Stimulated activated CD4-positive, alpha-beta T cell treated with anti-CD3 and anti-CD28 coated beads, Interleukin-1b, Interleukin-23, amount 100 ng/mL, for 4 hours (primary cell): Measurements from ENCODE around the gene GABRB2.
"Not testable (repeated sequence)": the region's sequence is repeated elsewhere in the genome, so short reads cannot be mapped to it uniquely, and the experiment has no call there.

Experiments used
- DNase-seq, 2 donors: peaks; one replicate each; pipeline ENCODE4 v3.0.0-alpha.2; 2020; ENCODE audit warnings: low read depth in 2 of 2

Gene GABRB2

DNA sequence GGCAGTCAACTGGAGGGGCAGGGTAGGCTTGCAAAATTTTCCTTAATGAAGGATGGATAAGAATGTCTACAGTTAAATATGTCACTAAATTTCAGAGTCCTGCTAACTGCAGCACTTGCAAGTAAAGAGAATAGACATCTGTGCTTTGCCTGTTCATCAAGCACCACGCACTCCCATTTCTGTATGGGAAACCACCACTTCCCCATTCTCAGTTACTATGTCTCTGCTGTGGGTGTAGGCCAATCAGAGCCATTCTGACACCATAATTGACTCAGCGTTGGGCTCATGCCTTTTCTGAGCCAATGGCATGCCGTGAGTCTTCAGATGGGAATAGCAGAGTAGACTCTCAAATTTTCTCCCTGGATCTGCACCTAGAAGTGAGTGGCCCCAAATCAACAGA, 247.5 kb downstream of the GABRB2 start:
- DNase-seq: no peak

DNA sequence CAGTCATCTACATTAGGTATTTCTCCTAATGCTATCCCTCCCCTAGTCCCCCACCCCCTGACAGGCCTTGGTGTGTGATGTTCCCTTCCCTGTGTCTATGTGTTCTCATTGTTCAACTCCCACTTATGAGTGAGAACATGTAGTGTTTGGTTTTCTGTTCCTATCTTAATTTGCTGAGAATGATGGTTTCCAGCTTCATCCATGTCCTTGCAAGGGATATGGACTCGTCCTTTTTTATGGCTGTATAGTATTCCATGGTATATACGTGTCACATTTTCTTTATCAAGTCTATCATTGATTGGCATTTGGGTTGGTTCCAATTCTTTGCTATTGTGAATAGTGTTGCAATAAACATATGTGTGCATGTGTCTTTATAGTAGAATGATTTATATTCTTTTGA, 249.1 kb downstream of the GABRB2 start:
- not testable (repeated sequence) for DNase-seq

DNA sequence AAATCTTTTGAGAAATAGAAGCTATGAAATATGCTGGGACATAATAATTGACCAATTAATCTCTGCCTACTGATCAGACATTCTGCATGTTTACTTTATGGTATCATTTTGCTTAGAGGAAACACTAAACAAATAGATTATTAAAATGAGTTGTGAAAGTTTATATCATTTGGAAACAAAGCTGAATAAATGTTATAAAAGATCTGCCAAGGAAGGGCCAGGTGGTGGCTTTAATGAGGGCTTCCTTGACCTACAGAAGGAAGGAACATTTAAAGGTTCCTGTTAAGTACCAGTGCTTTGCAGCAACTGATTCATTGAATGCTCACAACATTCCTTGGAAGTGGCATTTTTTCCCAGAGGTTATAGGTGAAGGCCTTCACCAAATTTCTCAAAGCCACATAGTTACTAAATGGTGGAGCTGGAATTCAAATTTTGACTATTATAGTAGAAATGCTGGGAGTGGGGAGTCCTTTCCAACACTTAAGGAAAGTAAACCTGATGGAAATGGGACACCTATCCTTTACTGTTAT, 250.7 kb downstream of the GABRB2 start:
- DNase-seq: no peak

DNA sequence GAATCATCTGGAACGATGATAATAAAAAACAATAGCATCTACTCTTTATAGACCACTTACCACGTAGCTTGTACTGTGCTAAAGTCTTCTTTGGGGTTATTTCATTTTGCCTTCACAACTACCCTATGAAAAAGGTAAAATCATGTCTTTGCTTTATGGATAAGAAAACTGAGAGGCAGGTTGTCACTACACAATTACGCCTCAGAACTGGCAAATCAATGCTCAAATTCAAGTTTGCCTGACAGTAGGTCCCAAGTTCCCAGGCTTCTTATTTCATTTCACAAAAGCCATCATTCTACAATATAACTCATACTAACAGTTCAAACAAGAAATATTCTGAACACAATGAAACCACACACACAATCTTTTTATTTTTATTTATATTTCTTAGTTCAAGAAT, 258.5 kb downstream of the GABRB2 start:
- no peak for DNase-seq

DNA sequence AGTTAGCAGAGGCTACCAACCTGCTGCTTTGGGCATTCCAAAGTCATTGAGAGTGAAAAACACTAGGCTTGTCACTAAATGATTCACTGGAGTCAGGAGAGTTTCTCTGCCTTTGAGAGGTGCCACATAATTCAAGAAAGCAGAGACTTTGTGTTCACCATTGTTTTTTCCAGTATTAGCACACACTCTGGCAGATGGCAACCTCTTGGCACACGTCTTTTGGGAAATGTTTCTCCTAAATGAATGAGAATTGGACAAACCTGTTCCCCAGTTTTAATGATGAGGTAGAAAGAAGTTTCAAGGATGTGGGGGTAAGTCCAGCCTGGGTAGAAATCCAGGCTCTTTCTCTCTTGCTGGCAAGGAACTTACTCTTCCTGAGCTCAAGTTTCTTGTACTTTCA, 259.1 kb downstream of the GABRB2 start:
- DNase-seq: no peak

DNA sequence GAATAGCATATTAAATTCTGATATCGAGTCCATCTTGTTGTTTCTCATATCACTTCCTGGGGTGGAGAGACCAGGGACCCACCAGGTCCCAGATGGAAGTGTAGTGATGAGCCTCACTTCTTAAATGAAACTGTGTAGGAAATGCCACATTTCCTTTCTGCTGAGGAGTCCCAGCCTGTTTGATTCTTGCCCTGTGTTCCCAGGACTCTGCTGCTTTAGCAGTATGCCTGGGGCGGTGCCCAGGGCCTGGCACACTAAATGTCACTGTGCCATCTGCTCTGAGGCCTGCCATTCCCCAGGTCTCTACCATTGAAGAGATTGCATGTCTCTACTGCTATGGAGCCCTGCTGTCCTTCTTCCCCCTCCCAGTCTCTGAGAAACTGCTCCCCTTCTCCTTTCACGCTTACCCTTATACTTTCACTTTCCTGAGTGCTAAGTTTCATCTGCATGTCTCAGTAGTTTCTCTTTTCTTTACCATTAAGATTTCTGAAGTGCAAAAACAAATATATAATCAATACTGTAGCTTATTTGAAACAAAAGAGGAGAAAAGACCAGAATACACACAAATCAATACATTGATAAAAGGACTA, 260.4 kb downstream of the GABRB2 start:
- DNase-seq: no peak

DNA sequence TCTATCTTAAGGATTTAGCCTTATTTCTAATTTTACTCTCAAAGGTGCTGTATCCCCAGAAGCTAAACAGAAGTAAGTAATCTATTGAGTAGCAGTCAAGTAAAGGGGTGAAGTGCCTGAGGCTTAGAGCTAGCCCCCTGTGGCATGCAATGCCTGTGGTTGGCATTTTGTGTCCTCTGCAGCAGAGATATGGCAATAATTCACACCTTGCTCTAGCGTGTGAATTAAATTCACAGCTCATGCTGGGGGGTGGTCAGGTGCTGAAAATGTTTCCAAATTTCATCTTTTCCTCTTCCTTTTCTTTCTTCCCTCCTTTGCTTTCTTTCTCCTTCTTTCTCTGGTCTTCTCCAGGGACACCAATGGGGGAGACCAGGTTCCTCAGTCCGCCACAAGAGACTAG, 262.1 kb downstream of the GABRB2 start:
- no peak for DNase-seq

DNA sequence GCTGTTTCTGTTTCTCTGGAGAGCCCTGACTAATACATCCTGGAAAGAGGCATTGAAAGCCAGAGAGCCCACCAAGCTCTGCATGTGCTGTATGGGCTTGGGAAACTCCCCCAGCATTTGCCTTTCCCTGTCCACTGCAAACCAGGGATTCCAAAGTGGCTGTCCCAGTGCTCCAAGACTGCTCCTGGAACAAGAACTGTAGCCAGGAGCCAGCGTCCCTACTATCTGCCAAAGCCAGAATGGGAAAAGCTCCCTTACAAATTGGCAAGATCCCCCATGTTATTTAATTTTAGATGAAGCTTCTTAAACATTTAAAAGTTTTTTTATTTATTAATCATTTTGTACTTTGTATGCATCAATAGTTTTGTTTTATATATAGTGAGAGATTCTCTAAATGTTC, 263.2 kb downstream of the GABRB2 start:
- no peak for DNase-seq

DNA sequence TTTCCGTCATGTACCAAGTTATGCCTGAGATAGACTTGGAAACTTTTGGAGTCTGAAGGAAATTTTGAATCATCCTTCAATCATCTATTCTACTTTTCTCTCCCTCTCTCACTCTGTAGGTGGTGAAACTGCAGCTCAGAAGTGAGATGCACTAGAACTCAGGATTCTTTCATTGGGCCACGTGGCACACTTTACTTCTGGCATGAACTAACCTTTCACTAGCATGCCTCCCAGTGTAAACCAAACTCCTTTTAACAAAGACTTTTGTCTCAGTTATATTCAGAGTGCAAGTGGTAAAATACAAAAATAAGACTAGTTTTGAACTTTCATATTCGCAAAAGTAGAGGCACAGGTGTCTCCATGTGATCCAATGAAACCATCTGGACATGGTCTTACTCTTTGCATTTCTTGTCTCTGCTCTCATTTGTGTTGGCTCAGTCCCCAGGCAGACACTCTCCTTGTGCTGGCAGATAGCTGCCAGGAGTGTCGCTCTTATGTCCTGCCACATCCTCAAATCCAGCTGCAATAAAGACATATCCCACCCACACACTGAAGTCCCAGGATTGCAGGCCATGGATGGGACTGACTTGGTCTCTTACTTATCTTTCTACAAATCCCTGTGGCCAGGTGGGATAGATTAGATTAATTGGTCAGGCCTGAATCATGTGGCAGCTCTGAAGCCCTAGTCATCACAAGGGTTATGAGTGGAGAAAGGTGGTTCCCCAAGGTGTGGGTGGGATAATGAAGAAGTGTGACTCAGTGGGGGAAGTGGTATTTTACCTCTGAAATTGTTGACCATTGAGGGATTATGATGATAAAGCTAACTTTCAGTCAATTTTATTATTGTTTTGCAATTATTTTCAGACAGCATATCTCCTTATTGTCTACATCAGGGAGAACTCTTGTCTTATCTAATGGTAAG, 267.5 kb downstream of the GABRB2 start:
- no peak for DNase-seq

DNA sequence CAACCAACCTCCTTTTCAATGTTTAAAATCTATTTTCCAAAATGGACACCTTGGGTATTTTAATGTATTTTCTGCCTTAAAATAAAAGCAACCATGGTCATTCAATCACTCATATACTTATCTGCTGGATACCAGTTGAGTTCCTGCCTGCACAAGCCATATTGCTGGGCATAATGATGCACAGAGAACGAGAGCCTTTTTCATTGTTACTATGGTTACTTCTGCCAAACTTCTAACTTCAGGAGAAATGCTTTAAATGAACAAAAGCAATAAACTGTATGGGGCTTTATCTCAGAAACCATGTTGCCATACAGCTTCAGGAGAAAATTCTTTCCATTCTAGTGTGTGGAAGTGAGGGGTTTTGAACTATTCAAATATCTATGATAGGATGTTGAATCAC, 269.5 kb downstream of the GABRB2 start:
- no peak for DNase-seq

DNA sequence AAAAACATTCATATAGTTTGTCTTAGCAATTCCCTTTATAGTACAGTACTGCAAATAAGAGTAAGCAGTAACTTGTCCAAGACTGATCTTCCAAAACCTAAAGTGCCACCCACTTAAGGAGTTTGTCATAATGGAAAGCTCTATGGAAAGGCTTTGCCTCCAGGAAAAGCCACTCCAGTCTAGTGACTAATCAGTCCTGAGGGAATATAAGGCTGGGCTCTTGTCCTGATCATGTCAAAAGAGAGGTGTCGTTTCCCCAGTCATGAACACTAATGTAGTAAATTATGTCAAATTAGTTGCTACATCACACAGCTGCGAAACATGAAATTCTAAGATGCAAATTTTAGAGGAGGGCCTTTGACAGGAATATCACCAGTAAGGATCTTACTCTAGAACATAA, 271.6 kb downstream of the GABRB2 start:
- DNase-seq: no peak

DNA sequence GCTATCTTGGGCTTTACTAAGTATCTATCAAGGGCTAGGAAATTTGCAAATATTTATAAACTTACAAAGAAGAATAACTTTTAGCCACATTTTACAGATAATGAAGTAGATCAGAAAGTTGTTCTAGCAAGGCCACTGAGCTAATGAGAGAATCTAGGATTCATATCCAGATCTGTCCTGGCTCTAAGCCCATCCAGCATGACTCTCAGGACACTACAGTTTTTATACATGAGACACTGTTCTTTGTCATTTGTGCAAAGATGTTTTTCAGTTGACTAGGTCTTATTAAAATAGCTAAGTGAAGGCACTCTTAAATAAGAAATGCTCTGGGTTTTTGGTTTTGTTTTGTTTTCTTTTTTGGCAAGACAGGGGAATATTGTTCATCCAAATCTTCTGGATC, 273.1 kb downstream of the GABRB2 start:
- no peak for DNase-seq

DNA sequence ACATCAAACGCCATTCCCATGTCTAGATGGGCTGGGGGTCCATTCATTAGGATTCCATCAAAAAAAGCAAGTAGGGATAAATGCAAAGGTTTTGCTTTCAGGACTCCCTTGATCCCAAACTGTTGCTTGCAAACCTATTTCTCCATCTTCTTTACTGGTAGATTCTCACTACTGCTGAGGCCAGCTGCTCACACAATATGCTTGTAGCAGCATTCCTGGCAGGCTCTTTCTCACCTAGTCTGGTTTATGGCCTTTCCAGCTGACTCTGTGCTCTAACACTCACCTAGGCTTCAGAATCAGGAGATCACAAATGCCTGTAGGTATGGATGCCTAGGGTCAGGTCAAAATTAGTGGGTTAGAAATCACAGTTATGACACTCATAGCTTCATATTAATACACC, 274.7 kb downstream of the GABRB2 start:
- no peak for DNase-seq

DNA sequence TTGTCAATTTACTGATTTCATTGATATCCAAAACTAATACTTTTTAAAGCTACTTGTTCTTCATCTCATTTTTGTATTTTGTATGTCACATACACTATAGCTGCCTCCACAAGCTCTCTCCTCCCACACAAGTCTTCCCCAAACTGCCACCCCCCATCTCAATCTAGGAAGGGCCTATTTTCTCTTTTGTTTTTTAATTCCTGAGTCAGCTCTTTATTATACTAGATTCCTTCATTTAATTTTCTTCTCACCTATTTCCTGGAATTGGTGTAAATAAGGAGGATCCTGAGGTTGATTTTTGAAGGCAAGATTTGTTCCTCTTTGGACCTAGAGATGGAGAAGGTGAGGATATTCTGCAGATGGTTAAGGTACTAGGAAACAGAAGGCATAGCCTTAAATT, 277.4 kb downstream of the GABRB2 start:
- DNase-seq: no peak

DNA sequence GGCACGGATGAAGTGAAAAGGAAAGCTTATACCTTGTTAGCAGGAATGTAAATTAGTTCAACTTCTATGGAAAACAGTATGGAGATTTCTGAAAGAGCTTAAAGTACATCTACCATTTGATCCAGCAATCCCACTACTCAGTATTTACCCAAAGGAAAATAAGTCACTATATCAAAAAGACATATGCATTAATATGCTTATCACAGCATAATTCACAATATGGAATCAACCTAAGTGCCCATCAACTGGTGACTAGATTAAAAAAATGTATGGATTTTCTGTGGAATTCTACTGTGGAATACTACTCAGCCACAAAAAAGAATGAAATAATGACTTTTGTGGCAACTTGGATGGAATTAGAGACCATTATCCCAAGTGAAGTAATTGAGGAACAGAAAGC, 279.6 kb downstream of the GABRB2 start:
- no peak for DNase-seq

DNA sequence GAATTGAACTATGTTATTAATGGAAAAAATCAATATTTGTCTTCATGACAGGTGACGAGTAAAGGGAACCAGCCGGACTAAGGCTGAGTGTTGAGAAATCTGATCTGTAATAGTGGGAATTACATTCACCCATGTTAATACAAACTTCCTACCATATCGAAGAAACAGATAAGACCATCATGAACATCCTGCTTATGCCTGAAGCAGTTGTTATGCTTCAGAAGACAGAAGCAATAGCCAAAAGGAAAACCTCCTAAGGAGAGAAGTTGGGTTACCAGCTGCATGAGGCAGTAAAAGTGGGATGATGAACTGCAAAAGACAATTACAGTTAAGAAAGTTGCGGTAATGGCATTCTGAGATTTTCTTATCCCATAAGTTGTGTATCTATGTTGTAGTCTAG, 281.5 kb downstream of the GABRB2 start:
- no peak for DNase-seq

DNA sequence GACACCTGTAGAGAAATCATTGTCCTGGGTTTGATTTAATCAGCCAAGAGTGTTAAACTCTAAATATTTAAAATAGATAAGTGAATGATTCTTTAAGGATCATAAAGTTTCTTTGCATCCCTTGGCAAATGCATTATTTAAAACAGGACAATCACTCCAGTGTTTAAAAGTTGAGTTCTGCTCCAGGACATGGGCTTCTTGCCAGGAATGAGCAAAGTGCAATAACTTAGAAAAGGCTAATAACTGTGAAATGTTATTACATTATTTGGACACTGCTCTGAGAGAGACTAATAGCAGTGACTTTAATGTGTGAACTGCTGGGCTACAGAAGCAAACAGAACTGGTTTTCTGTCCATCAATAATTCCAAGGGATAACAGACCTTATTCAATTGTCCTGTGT, 283.3 kb downstream of the GABRB2 start:
- DNase-seq: no peak

DNA sequence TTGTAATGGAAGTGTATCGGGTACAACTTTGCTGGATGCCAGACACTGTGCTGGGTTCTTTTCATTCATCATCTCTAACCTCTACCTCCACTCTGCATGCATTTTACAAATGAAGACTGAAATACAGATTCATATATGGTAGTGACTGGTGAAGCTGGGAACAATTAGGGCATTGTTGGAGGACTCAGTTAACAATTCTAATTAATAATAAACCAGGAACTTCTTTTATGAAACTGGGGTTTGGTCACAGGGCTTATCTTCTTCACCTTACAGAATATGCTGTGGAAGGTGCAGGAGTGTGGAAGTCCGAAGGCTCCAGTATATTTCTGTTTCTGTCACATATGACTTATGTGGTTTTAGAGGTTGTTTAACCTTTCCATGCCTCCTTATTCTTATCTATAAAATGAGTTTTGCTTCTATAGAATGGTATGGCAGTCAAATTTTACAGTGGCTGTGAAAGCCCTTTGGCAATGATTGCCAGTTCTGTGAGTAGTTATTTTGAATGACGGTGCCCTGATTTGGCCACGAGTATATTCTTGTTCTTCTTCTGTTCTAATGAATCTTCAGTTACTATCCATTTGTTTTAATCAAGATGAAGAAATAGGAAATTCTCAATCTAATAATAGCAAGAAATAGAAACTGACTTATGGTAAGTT, 284.7 kb downstream of the GABRB2 start:
- DNase-seq: no peak

DNA sequence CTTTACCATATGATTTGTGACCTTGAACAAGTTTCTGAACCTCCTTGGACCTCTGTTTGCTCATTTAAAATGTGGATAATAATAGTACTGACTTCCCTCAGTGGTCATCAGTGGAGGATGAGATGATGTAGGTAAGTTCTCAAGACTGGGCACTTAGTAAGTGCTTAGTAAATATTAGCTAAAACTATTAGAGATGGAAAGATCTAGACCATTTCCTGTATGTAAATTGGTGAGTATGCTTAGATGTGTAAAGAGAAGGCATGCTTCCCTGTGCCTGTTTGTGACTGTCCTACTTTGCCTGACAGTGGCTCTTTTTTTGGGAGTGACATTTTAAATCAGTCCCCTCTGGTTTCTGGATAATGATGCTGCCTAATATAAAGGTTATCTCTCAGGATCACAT, 288.1 kb downstream of the GABRB2 start:
- no peak for DNase-seq

DNA sequence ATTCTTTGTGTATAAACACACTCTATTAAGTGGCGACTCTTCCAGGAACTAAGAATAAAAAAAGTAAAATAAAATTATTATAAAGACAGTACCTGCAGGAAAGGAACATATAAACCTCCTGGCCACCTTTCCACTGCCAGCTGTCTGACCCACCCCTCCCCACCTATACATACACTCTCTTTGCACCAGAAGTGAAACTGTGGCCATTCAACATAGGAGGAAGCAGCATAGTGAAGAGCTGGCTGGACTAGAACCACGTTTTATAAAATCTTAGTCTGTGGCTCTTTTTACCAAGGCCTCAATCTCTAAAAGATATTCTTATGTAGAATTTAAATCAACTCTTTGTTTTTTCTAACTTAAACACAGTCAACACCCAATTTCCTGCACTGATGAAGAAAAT, 289.6 kb downstream of the GABRB2 start:
- DNase-seq: no peak

DNA sequence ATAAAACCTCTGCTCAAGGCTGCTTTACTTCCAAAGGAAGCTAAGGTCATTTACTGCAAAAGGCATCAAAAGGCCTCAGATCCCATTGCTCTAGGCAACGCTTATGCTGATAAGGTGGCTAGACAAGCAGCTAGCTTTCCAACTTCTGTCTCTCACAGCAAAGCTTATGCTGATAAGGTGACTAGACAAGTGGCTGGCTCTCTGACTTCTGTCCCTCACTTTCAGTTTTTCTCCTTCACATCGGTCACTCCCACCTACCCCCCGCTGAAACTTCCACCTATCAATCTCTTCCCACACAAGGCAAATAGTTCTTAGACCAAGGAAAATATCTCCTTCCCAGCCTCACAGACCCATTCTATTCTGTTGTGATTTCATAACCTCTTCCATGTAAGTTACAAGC, 293.6 kb downstream of the GABRB2 start:
- not testable (repeated sequence) for DNase-seq

DNA sequence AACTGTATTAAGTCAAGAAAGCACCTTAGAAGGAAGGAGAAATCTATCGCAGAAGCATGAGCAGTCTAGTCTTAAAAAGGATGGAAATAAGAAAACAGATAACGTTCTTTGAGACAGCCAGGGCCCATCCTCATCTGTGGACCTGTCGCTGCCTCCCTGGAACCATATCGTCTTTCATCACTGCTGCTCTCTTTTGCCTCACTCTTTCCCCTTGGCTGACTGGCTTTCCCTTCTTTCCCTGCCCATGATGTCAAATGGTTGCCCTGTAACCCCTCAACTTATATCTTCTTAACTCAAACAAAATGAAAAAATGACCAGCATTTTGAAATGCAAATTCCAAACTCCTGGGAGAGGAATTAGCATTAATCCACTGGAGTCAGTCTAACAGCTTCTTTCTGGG, 299.8 kb downstream of the GABRB2 start:
- DNase-seq: no peak

DNA sequence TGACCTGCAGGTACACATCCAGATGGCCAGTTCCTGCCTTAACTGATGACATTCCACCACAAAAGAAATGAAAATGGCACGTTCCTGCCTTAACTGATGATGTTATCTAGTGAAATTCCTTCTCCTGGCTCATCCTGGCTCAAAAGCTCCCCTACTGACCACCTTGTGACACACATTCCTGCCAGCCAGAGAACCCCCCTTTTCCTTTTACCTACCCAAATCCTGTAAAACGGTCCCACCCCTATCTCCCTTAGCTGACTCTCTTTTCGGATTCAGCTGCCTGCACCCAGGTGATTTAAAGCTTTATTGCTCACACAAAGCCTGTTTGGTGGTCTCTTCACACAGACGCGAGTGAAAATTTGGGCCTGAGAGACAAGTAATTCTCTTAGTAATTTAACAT, 300.7 kb downstream of the GABRB2 start:
- not testable (repeated sequence) for DNase-seq
